ENCODE measurements around the gene KLLN.

DNA sequence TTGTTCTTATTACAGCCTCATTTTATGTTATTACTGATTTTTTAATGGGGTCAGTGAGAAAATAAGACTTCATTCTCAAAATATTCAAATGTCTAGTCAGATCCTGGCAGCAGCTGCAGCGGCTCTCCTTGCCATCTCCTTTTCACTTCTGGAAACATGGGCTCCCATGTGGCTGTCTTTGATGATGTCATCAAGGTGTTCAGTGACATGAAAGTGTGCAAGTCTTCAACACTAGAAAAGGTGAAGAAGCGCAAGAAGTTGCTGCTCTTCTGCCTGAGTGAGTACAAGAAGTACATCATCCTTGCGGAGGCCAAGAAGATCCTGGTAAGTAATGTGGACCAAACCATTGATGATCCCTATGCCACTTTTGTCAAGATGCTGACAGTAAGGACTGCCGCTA lies 19.6 kb downstream of the KLLN start:
- TF ChIP-seq, protein P1, sequence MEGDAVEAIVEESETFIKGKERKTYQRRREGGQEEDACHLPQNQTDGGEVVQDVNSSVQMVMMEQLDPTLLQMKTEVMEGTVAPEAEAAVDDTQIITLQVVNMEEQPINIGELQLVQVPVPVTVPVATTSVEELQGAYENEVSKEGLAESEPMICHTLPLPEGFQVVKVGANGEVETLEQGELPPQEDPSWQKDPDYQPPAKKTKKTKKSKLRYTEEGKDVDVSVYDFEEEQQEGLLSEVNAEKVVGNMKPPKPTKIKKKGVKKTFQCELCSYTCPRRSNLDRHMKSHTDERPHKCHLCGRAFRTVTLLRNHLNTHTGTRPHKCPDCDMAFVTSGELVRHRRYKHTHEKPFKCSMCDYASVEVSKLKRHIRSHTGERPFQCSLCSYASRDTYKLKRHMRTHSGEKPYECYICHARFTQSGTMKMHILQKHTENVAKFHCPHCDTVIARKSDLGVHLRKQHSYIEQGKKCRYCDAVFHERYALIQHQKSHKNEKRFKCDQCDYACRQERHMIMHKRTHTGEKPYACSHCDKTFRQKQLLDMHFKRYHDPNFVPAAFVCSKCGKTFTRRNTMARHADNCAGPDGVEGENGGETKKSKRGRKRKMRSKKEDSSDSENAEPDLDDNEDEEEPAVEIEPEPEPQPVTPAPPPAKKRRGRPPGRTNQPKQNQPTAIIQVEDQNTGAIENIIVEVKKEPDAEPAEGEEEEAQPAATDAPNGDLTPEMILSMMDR (IDR thresholded peaks at IDR 0.05), result no peak
- TF ChIP-seq POLR2A (IDR thresholded peaks at IDR 0.05), result no peak

Data from uterus (tissue), 2 donors.